ENCODE data around the gene BMERB1.
"Not testable (repeated sequence)": the region's sequence is repeated elsewhere in the genome, so short reads cannot be mapped to it uniquely, and the experiment has no call there.

Gene BMERB1

DNA sequence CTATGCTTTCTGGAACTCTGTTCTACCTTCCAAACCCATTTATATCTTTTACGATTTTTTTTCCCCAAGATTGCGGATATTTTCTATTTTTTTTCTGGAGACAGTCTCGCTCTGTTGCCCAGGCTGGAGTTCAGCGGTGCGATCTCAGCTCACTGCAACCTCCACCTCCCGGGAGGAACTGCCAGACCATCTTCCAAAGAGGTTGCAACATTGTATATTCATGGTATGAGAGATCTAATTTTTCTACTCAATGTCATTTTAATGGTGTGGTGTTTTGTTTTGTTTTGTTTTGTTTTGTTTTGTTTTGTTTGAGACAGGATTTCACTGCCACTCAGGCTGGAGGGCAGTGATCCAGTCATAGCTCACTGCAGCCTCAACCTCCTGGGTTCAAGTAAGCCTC, 8.5 kb upstream of the BMERB1 start:
- DNase-seq (ENCODE audit: low spot score): no peak

DNA sequence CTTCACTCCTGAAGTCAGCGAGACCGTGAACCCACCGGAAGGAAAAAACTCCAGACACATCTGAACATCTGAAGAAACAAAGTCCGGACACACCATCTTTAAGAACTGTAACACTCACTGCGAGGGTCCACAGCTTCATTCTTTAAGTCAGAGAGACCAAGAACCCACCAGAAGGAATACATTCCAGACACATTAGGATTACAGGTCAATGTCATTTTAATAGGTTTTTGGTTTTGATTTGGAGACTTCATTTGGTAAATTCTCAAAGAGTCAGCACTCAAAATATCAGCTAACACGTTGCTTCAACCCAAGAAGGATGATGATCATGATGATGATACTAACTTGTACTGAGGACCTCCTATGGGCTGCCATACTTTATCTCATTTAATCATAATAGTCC, 7.6 kb upstream of the BMERB1 start:
- DNase-seq (ENCODE audit: low spot score): no peak

DNA sequence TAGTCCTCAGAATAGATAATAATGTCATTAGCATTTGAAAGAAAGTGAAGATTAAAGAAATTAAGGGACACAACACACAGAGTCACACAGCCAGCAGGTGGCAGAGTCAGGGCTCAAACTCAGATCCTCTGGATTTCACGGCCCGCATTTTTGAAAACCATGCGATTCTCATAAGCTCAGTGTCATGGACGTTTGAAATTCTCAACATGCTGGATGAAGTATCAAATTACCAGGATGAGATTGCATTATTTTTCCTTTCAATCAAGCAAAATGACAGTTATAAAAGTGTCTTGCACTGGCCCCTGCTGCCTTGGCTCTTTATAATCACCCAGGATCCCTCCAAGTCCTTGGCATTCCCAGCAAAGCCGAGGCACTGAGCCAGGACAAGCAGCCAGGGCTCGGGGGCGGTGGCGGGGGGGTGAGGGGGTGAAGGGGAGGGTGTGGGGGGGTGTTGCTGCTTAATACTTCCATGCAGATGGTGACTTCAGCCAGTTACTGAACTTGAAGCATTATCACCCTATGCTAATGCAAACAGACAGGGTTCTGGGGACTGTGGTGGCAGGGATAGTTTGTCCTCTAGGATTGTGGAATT, 6.6 kb upstream of the BMERB1 start:
- peak; percentile 68 for DNase-seq (ENCODE audit: low spot score)

DNA sequence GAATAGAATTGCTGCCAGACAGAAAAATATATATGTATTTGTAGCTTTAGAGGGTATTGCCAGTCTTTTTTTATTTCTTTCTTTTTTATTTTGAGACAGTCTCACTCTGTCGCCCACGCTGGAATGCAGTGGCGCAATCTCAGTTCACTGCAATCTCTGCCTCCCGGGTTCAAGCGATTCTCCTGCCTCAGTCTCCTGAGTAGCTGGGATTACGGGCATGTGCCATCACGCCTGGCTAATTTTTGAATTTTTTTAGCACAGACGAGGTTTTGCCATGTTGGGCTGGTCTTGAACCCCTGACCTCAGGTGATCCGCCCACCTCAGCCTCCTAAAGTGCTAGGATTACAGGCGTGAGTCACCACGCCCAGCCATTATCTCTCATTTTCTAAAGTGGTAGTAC, 3.5 kb upstream of the BMERB1 start:
- DNase-seq (ENCODE audit: low spot score): not testable (repeated sequence)

DNA sequence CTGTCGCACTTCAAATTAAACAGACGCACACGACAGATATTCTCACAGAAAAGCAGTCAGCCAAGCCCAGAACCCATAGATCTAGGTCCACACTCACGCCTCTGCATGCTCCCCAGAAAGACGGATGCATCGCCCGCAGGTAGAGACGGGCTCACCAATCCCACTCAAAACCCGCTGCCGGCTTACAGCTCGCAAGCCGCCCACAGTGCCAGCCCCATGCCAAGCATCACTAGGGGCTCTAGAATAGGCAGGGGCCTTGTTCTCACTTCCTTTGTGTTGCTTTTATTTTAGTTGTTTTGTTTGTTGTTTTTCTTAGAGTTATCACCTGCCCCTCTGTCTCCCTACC, 336 bp upstream of the BMERB1 start:
- no peak for DNase-seq (ENCODE audit: low spot score)

DNA sequence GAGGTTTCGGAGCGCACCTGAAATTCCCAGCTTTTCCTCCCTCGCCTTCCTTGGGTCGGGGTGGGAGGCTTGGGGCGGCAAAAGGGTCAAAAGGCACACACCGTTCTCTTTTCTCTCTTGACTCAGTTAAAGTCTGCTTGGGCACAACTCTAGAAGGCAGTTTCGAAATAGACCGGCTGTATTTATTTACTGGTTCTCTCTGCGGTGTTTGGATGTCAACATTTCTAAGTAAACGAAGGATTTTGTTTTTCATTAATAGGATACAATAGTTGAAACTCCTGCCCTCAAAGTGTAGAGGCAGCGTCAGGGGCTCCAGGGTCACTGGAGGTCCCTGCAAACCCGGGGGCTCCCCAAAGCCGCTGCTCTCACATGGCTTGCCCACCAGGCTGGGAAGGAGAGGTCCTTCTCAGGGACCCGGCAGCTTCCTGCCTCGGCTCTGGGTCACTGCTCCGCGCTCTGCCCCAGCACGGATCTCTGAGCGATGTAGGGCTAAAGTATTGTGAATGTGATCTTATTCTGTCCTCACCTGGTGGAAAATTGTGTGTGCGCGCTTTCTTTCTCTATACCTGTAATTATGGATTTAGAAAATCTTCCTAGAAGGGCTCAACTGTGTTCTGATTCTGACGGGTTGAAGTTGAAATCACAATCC, 952 bp downstream of the BMERB1 start:
- no peak for DNase-seq (ENCODE audit: low spot score)

DNA sequence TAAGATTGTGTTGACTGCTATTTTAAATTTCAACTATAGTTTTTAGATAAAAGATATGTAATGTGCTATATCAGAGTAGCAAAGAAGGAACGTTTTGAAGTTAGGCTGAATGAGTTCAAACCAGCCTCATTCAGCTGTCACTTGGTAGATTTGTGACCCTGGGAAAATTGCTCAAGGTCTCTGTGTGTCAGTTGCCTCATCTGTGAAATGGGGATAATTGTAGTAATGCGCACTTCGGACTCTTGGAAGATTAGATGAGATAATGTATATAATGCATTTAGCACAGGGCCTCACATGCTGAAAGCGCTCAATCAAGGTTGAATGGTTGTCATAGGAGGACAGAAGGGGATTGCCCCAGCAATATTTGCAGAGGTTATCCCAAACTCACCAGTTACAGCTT, 4.7 kb downstream of the BMERB1 start:
- no peak for DNase-seq (ENCODE audit: low spot score)

DNA sequence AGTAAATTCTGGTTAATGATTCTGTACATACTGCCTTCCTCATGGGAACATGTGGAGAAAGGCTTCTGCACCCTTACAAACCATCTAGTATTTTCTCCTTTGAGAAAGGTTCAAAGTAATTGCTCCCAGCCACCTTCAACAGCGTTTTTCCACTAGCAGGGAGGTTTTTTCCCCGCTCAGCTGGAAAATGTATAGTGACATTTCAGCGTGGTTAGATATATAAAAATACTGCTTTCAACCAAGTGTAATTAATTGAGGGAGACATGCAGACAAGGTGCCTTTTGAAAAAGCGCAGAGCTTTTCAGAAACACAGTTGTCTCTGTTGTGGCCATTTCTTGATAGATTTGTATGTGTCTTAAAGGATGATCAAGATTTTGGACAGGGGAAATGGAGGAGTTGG, 5.1 kb downstream of the BMERB1 start:
- DNase-seq (ENCODE audit: low spot score): no peak

DNA sequence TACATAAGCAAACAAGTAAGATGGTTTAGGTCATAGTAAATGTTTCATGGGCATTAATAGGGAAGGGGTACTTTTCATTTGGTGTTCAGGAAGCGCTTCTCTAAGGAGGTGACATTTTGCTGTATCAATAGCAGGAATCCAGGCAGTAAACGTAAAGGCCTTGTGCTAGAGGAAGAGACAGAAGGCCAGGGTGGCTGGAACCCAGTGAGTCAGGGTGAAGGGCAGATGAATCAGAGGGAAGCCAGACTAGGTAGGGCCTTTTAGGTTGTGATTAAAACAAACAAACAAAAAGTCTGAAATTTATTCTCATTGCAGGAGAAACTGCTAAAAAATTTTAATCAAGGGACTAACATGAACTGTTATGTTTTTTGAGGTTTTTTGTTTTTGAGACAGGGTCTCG, 6.5 kb downstream of the BMERB1 start:
- DNase-seq (ENCODE audit: low spot score): no peak

DNA sequence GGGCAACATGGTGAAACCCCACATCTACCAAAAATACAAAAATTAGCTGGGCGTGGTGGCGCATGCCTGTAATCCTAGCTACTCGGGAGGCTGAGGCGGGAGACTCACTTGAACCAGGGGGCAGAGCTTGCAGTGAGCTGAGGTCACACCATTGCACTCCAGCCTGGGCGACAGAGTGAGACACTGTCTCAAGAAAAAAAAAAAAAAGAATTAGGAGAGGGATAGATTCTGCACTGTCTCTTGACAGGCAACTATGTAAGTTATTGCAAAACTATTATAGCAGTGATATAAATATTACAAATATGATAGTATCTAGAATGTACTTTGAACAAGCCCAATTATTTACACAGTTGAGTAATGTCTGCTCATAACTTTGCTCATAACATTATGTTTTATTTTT, 7.8 kb downstream of the BMERB1 start:
- not testable (repeated sequence) for DNase-seq (ENCODE audit: low spot score)

DNA sequence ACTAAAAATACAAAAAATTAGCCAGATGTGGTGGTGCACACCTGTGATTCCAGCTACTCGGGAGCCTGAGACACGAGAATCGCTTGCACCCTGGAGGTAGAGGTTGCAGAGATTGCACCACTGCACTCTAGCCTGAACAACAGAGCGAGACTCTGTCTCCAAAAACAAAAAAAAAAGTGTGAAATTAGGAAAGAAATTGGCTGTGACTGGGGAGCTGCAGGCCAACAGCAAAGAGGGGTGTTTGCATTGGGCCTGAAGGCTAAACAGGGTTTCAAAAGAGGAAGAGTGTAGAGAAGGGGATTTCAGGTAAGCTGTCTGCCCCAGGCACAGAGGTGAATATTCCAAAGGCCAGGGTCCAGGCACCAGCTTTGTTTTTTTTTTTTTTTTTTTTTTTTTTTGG, 9.4 kb downstream of the BMERB1 start:
- no peak for DNase-seq (ENCODE audit: low spot score)

DNA sequence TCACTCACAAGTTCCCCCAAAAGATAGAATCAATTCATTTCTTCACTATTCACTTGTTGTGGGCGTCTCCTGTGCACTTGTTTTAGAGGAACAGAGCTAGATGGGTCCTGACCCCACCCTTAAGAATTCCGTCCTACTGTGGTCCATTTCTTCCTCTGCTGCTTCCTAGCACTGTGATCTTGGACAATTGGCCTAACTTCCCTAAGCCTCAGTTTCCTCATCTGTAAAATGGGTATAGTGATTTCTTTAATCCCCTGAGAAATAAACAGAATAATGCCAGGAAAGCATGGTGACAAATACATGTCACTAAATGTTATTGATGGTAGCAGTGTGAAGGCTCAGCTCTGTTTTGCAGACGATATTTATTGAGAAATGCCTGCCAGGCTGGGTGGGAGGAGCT, 9.9 kb downstream of the BMERB1 start:
- DNase-seq (ENCODE audit: low spot score): no peak

DNA sequence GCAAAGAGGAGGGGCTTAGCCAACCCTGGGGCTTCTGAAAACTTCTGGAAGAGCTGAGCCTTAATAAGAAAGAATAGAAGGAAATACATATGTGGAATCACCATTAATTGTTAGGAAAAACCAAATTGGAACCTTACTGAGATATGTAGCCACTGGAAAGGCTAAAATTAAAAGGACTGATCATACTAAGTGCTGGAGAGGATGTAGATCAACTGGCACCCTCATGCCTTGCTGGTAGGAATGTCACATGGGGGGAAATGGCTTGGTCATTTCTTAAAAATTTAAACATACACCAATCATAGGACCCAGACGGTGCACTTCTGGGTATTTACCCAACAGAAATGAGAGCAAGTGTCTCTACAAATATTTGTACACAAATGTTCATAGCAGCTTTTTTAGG, 11.1 kb downstream of the BMERB1 start:
- DNase-seq (ENCODE audit: low spot score): no peak

DNA sequence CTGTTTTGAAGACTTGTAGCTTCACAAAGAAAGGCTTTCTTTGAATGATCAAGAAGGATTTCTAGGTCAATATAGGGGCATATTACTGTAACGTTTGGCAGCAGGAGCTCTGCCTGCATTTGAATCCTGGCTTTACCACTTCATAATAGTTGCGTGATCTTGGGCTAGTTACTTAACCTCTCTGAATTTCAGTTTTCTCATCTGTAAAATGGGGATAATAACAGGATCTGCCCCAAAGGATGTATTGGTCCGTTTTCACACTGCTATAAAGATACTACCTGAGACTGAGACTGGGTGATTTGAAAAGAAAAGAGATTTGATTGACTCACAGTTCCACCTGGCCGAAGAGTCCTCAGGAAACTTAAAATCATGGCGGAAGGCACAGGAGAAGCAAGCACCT, 12.5 kb downstream of the BMERB1 start:
- no peak for DNase-seq (ENCODE audit: low spot score)

DNA sequence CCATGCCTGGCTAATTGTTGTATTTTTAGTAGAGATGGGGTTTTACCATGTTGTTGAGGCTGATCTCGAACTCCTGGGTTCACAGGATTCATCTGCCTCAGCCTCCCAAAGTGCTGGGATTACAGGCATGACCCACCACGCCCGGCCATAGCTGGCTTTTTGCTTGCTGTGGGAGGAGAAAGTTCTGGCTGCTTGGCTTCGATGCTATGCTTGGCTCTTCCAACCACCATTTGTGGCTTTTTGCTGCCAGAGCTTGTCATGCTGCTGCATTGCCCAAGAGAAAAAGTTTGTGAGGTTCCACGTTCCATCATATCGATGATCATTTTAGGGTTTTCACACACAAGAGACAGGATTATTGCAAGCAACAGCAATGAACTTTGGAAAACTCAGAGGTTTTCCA, 16.2 kb downstream of the BMERB1 start:
- no peak for DNase-seq (ENCODE audit: low spot score)

DNA sequence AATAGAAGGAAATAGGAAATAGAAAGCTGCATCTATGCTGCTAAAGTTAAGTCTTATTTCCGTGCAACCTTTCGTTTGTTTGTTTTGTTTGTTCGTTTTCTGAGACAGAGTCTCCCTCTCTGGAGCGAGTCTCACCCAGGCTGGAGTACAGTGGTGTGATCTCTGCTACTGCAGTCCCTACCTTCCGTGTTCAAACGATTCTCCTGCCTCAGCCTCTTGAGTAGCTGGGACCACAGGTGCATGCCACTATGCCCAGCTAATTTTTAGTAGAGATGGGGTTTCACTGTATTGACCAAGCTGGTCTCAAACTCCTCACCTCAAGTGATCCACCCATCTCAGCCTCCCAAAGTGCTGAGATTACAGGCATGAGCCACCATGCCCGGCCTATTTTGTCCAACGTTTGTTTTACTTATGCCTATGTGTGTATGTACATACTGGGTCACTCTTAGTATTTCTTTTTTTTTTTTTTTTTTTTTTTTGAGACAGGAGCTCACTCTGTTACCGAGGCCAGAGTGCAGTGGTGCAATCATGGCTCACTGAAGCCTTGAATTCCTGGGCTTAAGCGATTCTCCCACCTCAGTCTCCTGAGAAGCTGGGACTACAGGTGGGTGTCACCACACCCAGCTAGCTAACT, 16.8 kb downstream of the BMERB1 start:
- no peak for DNase-seq (ENCODE audit: low spot score)

DNA sequence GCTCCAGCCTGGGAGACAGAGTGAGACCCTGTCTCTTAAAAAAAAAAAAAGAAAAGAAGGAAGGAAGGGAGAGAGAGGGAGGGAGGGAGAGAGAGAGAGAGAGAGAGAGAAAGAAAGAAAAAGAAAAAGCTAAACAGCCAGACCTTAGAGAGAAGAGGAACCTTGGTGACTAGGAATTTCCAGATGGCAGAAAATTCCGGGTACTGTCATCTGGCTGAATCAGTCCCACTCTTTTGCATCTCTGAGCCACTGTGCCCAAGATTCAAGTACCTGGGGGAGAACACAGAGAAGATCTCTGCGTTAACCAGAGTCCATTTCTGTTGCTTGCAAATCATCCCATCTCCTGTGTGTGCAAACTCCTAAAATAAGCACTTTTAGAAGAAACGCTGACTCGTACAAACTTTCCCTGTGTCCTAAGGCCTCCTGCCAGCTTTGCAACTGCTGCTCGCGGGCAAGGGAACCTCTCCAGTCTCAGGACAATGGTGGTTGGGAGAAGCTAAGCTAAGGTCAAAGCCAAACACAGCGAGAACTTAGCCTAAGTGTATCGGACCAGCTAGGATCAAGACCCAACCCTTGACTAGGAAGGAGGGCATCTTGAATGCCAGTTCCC, 18.0 kb downstream of the BMERB1 start:
- no peak for DNase-seq (ENCODE audit: low spot score)

DNA sequence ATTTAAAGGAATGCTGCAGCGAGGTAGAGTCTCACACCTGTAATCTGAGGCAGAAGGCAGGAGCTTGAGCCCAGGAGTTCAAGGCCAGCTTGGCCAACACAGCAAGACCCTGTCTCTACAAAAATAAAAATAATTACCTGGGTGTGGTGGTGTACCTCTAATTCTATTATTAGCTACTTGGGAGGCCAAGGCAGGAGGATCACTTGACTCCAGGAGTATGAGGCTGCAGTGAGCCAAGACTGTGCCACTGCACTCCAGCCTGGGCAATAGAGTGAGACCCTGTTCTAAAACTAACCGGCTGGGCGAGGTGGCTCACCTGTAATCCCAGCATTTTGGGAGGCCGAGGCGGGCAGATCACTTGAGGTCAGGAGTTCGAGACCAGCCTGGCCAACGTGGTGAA, 18.9 kb downstream of the BMERB1 start:
- DNase-seq (ENCODE audit: low spot score): not testable (repeated sequence)

DNA sequence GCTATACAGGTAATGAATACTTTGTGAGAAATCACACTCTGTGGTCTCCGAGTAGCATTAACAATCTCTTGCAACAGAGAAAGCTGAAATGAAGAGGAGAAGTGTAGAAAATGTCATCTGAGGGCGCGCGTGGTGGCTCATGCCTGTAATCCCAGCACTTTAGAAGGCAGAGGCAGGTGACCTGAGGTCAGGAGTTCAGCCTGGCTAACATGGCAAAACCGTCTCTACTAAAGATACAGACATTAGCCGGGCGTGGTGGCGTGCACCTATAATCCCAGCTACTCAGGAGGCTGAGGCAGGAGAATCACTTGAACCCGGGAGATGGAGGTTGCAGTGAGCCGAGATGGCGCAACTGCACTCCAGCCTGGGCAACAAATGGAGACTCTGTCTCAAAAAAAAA, 20.5 kb downstream of the BMERB1 start:
- DNase-seq (ENCODE audit: low spot score): not testable (repeated sequence)

DNA sequence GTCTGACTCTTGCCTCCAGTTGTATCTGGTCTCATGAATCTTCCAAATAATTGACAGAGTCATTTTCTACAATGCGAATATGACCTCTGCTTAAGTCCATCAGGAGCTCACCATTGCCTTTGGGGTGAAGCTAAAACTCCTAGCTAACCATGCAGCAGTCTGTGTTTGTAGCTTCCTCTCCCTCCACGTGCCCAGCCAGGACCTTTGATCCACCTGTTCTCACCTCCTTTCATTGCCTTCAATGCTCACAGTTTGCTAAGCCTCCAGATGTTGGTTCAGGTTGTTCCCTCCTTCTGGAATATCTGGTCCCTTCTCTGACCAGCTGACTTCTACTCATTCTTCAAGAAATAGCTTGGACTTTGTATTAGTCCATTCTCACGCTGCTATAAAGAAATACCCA, 23.0 kb downstream of the BMERB1 start:
- no peak for DNase-seq (ENCODE audit: low spot score)

DNA sequence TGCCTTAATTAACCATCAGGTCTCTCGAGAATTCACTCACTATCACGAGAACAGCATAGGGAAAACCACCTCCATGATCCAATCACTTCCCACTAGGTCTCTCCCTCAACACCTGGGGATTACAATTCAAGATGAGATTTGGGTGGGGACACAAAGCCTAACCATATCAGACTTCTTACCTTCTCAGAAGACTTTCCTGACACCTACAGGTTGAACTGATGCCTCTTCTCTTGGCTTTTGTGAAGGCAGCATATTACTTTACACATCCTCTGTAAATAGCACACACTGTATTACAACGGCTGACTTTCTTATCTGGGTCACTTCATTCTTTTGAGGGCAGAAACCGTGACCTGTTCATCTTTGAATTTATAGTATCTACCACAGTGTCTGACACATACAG, 23.6 kb downstream of the BMERB1 start:
- no peak for DNase-seq (ENCODE audit: low spot score)

DNA sequence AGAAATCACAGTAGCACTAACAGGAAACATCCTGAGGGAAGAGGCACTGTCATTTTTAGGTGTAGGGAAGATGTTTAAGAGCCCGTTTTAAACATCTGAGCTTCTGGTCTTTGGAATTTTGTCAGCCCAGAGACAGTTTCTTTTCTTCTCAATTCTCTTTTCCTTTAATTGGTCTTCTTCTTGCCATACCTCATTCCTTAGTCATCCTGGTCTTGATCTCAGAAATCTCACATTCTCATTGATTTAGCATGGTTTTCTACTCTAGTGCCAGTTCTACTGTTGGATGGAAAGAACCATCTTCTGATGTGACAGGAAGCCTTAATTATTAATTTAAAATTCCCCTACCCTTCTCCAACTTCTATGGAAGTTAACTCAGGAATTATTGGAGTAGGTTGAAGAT, 25.4 kb downstream of the BMERB1 start:
- no peak for DNase-seq (ENCODE audit: low spot score)

DNA sequence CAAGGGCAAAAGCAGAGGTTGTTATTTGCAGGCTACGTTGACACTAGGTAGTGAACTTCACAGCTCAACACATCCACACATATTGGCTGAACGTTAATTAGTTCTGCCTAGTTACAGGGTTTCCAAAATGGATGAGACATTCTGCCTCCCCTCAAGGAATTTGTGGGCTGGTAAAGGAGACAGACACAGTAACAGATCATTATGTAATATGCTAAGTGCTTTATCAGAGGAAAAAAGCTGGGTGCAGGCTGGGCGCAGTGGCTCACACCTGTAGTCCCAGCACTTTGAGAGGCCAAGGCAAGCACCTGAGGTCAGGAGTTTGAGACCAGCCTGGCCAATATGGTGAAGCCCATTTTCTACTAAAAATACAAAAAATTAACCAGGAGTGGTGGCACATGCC, 26.2 kb downstream of the BMERB1 start:
- no peak for DNase-seq (ENCODE audit: low spot score)

Measured in SK-N-DZ (cell line).